ENCODE measurements around the gene SLC2A5. TPM values are rescaled to one million over a fixed set of nuclear protein-coding genes. Genes with fewer than 3 reads are reported as not detected.
A peak's percentile ranks its signal among the peaks of the same experiment; 100 is the strongest.

Gene SLC2A5
- total and polyA plus RNA-seq, 12 donors, result 0.50 to 29.9 (median 4.3) TPM

GRCh38 chr1:9065213-9065751, 4.2 kb downstream of the SLC2A5 start:
- Histone ChIP-seq H3K36me3 (replicated peaks in 1 of 2) (no peaks in the 10 kb centered on the region), H3K9me3 (replicated peaks in 1 of 3) (no peaks in the 10 kb centered on the region), H3K4me1 (replicated peaks in 1 of 2) (peaks cover 10 to 38% of the 10 kb centered on the region in 2 donors), H3K27ac (peak overlapping the region in 2 of 5 donors; percentile 47 to 70), H3K4me3 (no peak overlapping the region), H3K27me3 (no peaks in the 10 kb centered on the region)
- WGBS, 4 donors, result 26 to 33% (median 27%) methylated on average over 6 to 7 of the region's 7 CpGs
- peak in 3 of 7 donors; percentile 35 to 56 (median 37) for DNase-seq
- no peak for TF ChIP-seq POLR2A (IDR thresholded peaks at IDR 0.05)
- TF ChIP-seq CTCF (IDR thresholded peaks at IDR 0.05), result no peak
- intact Hi-C loops (cut with DNase I), result no loop called here

- no peaks in the 10 kb centered on the region for H3K36me3 ChIP-seq (replicated peaks in 1 of 2)
- no peaks in the 10 kb centered on the region for H3K27me3 ChIP-seq
- H3K4me1 ChIP-seq (replicated peaks in 1 of 2), result peaks cover 10 to 30% of the 10 kb centered on the region in 2 donors
- WGBS, 4 donors, result 80 to 86% (median 85%) methylated on average over 5 of the region's 5 CpGs
- no peaks in the 10 kb centered on the region for H3K9me3 ChIP-seq (replicated peaks in 1 of 3)
- H3K4me3 ChIP-seq, result no peak overlapping the region
- no peak overlapping the region for H3K27ac ChIP-seq
- TF ChIP-seq CTCF (IDR thresholded peaks at IDR 0.05) (no peak), POLR2A (IDR thresholded peaks at IDR 0.05) (no peak)
- intact Hi-C loops (cut with DNase I), result no loop called here
- DNase-seq, result no peak
Observed at GRCh38 chr1:9062846-9063245, 6.6 kb downstream of the SLC2A5 start.

GRCh38 chr1:9062021-9062471, 7.4 kb downstream of the SLC2A5 start:
- Histone ChIP-seq H3K27ac (no peak overlapping the region), H3K4me1 (replicated peaks in 1 of 2) (peaks cover 10 to 29% of the 10 kb centered on the region in 2 donors), H3K36me3 (replicated peaks in 1 of 2) (no peaks in the 10 kb centered on the region), H3K27me3 (no peaks in the 10 kb centered on the region), H3K4me3 (no peak overlapping the region), H3K9me3 (replicated peaks in 1 of 3) (no peaks in the 10 kb centered on the region)
- no peak for DNase-seq
- intact Hi-C loops (cut with DNase I), result no loop called here
- 63 to 87% (median 74%) methylated on average over 7 of the region's 7 CpGs for WGBS, 4 donors
- TF ChIP-seq POLR2A (IDR thresholded peaks at IDR 0.05) (no peak), CTCF (IDR thresholded peaks at IDR 0.05) (no peak)

- H3K27ac ChIP-seq, result no peak overlapping the region
- no peaks in the 10 kb centered on the region for H3K36me3 ChIP-seq (replicated peaks in 1 of 2)
- no peak overlapping the region for H3K4me3 ChIP-seq
- no peaks in the 10 kb centered on the region for H3K9me3 ChIP-seq (replicated peaks in 1 of 3)
- H3K4me1 ChIP-seq (replicated peaks in 1 of 2), result peaks cover 10 to 23% of the 10 kb centered on the region in 2 donors
- no peaks in the 10 kb centered on the region for H3K27me3 ChIP-seq
- TF ChIP-seq CTCF (IDR thresholded peaks at IDR 0.05) (no peak), POLR2A (IDR thresholded peaks at IDR 0.05) (no peak)
- intact Hi-C loops (cut with DNase I), result no loop called here
- DNase-seq, result peak in 1 of 7 donors; percentile 10
- 68 to 84% (median 77%) methylated on average over 5 to 6 of the region's 6 CpGs for WGBS, 4 donors
Observed at GRCh38 chr1:9061252-9061960, 8.0 kb downstream of the SLC2A5 start.

Data from adrenal gland (tissue), 12 donors.